Mesodermal cell (in vitro differentiated cells): ENCODE measurements around the gene MACROD2.

Experiments used
- H3K27ac ChIP-seq: 2 replicates; pipeline ENCODE4 v1.7.0; 2013; ENCODE audit warnings: mild to moderate bottlenecking, low read depth, low read length, moderate library complexity; ENCODE audit not compliant: severe bottlenecking
- H3K36me3 ChIP-seq: 2 replicates; pipeline ENCODE4 v1.7.1; 2013; ENCODE audit warnings: mild to moderate bottlenecking, low read length, moderate library complexity; ENCODE audit not compliant: control insufficient read depth, insufficient read depth
- H3K4me1 ChIP-seq: one replicate; pipeline ENCODE4 v1.7.1; 2013; ENCODE audit warnings: mild to moderate bottlenecking, low read length; ENCODE audit not compliant: insufficient read depth, control insufficient read depth, poor library complexity, severe bottlenecking
- H3K4me3 ChIP-seq: 2 replicates; pipeline ENCODE4 v1.7.0; 2013; ENCODE audit warnings: low read length, control low read depth, mild to moderate bottlenecking; ENCODE audit not compliant: insufficient read depth, poor library complexity, severe bottlenecking; ENCODE audit errors: extremely low read depth
- H3K9me3 ChIP-seq: 2 replicates; pipeline ENCODE4 v1.7.1; 2013; ENCODE audit warnings: mild to moderate bottlenecking, low read length, moderate library complexity; ENCODE audit not compliant: control insufficient read depth
- WGBS, 2 experiments: methylation state at CpG; one replicate each; pipeline ENCODE4 v1.1.5; 2013; ENCODE audit warnings: missing lambda C conversion rate in 2 of 2; ENCODE audit not compliant: insufficient coverage in 2 of 2; 5-methylcytosine and 5-hydroxymethylcytosine counted together

MACROD2 gene

GRCh38 chr20:15164726-15165125 lies 1169.4 kb downstream of the MACROD2 start:
- Histone ChIP-seq H3K4me3 (no peak overlapping the region), H3K9me3 (no peaks in the 10 kb centered on the region), H3K27ac (no peak overlapping the region), H3K4me1 (no peaks in the 10 kb centered on the region), H3K36me3 (no peaks in the 10 kb centered on the region)
- WGBS, 2 experiments = no CpG with 5 or more reads among the region's 1 CpG

GRCh38 chr20:15166744-15167143 lies 1171.4 kb downstream of the MACROD2 start:
- no peaks in the 10 kb centered on the region for H3K36me3 ChIP-seq
- no peaks in the 10 kb centered on the region for H3K9me3 ChIP-seq
- no peak overlapping the region for H3K27ac ChIP-seq
- H3K4me3 ChIP-seq = no peak overlapping the region
- no peaks in the 10 kb centered on the region for H3K4me1 ChIP-seq

DNA sequence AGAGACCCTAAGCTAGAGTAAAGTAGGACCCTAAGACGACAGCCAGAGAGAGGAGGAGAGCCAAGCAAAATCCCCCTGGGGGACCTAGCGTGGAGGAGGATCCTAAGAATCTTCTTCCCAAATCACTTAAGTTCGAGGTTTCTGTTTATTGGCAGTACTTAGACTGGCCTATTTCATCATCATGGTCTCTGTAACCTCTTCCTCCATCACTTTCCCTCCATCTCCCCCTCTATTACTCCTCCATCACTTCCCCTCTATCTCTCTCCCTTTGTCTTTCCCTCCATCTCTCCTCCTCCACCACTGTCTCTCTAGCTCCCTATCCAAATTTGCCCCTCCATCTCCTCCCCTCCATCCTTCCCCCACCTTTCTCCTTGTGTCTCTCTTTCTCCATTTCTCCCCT lies 1175.7 kb downstream of the MACROD2 start:
- Histone ChIP-seq H3K4me1 (no peaks in the 10 kb centered on the region), H3K9me3 (no peaks in the 10 kb centered on the region), H3K36me3 (no peaks in the 10 kb centered on the region), H3K27ac (no peak overlapping the region), H3K4me3 (no peak overlapping the region)
- 80 to 89% methylated on average over 2 to 3 of the region's 3 CpGs for WGBS, 2 experiments

- Histone ChIP-seq H3K4me3 (no peak overlapping the region), H3K9me3 (peaks cover 4% of the 10 kb centered on the region), H3K4me1 (no peaks in the 10 kb centered on the region), H3K36me3 (no peaks in the 10 kb centered on the region), H3K27ac (no peak overlapping the region)
- 80 to 100% methylated on average over 1 to 2 of the region's 4 CpGs for WGBS, 2 experiments
These were observed 1181.6 kb downstream of the MACROD2 start for GRCh38 chr20:15176929-15177328.

- no peak overlapping the region for H3K4me3 ChIP-seq
- no peaks in the 10 kb centered on the region for H3K4me1 ChIP-seq
- H3K9me3 ChIP-seq = peaks cover 4% of the 10 kb centered on the region
- H3K36me3 ChIP-seq = no peaks in the 10 kb centered on the region
- no peak overlapping the region for H3K27ac ChIP-seq
These were observed 1183.3 kb downstream of the MACROD2 start for GRCh38 chr20:15178581-15178980.

- no peaks in the 10 kb centered on the region for H3K36me3 ChIP-seq
- H3K9me3 ChIP-seq = peaks cover 4% of the 10 kb centered on the region
- no peak overlapping the region for H3K4me3 ChIP-seq
- no peaks in the 10 kb centered on the region for H3K4me1 ChIP-seq
- no peak overlapping the region for H3K27ac ChIP-seq
- 80 to 100% methylated on average over 1 of the region's 2 CpGs for WGBS, 2 experiments
These were observed 1184.1 kb downstream of the MACROD2 start for GRCh38 chr20:15179381-15179780.

- Histone ChIP-seq H3K4me3 (no peak overlapping the region), H3K4me1 (no peaks in the 10 kb centered on the region), H3K27ac (no peak overlapping the region), H3K9me3 (peaks cover 4% of the 10 kb centered on the region), H3K36me3 (no peaks in the 10 kb centered on the region)
- 93% methylated on average over 2 of the region's 3 CpGs; no CpG with 5 or more reads in 1 of the 2 experiments for WGBS, 2 experiments
These were observed 1184.5 kb downstream of the MACROD2 start for GRCh38 chr20:15179781-15180180.

- no peak overlapping the region for H3K27ac ChIP-seq
- WGBS, 2 experiments = 80% methylated on average over 1 of the region's 3 CpGs; no CpG with 5 or more reads in 1 of the 2 experiments
- no peaks in the 10 kb centered on the region for H3K4me1 ChIP-seq
- no peak overlapping the region for H3K4me3 ChIP-seq
- no peaks in the 10 kb centered on the region for H3K36me3 ChIP-seq
- no peaks in the 10 kb centered on the region for H3K9me3 ChIP-seq
These were observed 1190.0 kb downstream of the MACROD2 start for GRCh38 chr20:15185322-15185721.

DNA sequence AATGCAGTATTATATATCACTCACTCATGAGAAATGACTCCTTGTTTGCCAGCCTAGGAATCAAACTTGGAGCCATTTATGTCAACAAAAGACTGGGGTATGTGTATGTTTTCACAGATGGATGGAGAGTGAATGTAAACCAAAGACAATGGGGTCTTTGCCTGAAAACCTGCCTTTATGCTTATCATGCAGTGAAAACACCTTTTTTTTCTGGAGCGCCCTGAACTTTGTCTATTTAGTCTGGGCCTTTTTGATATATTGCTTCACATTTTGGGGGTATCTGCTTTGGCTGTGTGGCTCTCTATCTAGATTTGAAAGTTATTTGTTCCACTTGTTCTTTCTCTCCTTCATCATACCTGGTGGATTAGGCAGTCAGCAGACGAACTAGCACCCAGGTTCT lies 1190.6 kb downstream of the MACROD2 start:
- Histone ChIP-seq H3K27ac (no peak overlapping the region), H3K4me1 (no peaks in the 10 kb centered on the region), H3K4me3 (no peak overlapping the region), H3K36me3 (no peaks in the 10 kb centered on the region), H3K9me3 (no peaks in the 10 kb centered on the region)
- WGBS, 2 experiments = 50% methylated on average over 2 of the region's 2 CpGs; no CpG with 5 or more reads in 1 of the 2 experiments

GRCh38 chr20:15187612-15188011 lies 1192.3 kb downstream of the MACROD2 start:
- WGBS, 2 experiments = no CpG with 5 or more reads among the region's 1 CpG
- H3K36me3 ChIP-seq = no peaks in the 10 kb centered on the region

DNA sequence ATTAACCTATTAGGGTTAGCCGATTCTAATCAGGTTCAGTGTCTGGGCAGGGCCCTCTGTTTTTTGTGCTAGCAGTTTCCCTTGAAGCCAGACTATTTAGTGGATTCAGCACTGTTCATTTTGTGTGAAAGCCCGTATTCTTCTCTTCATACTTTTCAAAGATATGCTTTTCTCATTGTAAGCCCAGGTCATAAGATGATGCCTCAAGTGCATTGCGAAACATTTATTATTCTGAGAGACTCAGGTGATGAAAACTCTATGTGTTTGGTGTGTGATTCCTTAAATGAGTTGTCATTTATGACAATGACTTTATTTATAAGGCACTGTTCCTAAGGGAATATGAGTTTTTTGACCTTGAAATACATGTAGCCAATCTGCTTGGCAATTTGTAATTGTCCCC lies 1193.1 kb downstream of the MACROD2 start:
- 88 to 100% methylated on average over 1 to 2 of the region's 3 CpGs for WGBS, 2 experiments
- Histone ChIP-seq H3K27ac (no peak overlapping the region), H3K4me3 (no peak overlapping the region)

More at GRCh38 chr20:15187612-15188011, 1192.3 kb downstream of the MACROD2 start:
- no peaks in the 10 kb centered on the region for H3K9me3 ChIP-seq
- no peaks in the 10 kb centered on the region for H3K4me1 ChIP-seq
- H3K27ac ChIP-seq = no peak overlapping the region
- H3K4me3 ChIP-seq = no peak overlapping the region

More for the DNA sequence above, 1193.1 kb downstream of the MACROD2 start:
- no peaks in the 10 kb centered on the region for H3K36me3 ChIP-seq
- H3K4me1 ChIP-seq = no peaks in the 10 kb centered on the region
- no peaks in the 10 kb centered on the region for H3K9me3 ChIP-seq
